ENCODE measurements around the gene KIAA1614.
"Not testable (repeated sequence)": the region's sequence is repeated elsewhere in the genome, so short reads cannot be mapped to it uniquely, and the experiment has no call there.

The KIAA1614 gene

DNA sequence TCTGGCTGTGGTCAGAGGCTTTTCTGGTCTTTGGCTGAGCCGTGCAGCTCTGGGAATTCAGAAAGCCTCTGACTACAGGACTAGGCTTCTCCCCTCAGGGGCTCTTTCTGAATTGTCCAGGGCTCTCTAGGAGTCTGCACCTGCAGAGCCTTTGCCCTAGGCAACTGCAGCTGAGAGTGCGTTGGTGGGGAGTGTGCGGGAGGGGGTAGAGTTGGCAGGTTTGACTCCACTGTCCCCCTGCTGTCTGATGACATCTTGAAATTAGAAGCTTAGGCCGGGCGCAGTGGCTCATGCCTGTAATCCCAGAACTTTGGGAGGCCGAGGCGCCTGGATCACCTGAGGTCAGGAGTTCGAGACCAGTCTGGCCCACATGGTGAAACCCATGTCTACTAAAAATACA, 32.9 kb downstream of the KIAA1614 start:
- no peak for DNase-seq

DNA sequence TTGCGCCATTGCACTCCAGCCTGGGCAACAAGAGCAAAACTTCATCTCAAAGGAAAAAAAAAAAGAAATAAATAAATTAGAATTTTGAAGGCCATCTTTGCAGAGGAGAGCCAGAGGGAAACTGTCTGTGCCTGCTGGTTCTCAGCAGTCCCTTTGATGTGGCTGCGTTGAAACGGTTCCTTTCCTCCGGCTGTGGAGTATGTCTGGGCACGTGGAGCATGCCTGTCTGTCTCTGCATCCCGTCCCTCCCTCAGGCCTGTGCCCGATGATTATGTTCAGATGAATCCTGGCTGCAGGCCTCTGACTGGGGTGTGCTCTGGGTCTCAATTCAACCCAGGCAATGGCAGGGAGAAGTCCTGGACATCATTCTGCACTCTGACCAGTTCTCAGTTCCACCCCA, 33.4 kb downstream of the KIAA1614 start:
- no peak for DNase-seq

DNA sequence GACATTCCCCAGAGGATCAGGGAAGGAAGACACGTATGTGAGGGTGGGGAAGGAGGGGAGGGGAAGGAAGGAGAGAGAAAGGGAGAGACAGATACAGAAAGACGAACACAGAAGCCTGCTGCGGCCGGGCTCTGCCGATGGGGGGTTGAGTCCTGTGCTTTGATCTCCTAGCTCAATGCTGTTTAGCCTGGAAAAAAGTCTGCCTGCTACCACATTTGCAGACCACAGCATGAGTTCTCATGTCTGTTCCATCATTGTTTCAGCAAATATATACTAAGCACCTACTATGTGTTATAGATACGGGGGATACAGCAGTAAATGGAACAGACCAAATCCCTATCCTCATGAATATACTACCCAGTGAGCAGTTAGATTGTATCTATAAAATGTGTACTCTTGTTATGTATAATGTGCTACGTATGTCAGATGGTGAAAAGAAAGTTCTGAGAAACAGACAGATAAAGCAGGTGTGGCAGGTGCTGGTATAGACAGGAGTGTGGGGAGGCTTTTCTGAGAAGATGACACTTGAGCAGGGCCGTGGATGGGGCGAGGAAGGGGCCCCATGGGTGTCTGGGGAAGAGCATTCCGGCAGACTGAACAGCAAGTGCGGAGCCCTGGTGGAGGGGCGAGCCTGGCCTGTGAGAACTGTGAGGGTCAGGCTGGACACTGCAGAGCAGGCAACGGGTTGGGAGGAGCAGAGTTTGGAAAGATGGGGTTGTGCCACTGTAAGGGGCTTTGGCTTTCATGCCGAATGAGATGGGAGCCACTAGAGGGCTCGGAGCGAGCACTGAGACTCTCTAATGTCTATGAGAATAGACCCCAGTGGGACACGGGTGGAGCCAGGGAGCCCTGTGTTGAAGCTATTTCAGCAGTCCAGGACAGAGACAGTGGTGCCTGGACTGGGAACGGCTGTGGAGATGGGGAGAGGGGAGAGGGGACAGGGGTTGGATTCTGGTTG, 34.1 kb downstream of the KIAA1614 start:
- no peak for DNase-seq

DNA sequence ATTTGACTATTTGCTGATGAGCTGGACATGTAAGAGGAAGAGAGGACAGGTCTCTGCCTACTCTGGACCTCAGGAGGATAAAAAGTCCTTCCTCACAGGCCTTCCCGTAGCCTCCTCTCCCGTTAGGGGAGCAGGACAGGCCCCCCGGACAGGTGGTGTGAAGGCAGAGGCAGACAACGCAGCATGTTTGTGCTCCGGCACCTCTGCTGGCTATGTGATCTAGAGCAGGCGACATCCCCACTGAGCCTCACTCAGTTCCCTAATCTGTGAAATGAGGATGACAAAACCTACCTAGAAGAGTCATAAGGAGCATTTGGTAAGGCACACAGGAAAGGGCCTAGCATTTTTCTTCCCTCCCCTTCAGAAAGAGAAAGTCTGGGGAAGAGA, 34.8 kb downstream of the KIAA1614 start:
- no peak for DNase-seq

DNA sequence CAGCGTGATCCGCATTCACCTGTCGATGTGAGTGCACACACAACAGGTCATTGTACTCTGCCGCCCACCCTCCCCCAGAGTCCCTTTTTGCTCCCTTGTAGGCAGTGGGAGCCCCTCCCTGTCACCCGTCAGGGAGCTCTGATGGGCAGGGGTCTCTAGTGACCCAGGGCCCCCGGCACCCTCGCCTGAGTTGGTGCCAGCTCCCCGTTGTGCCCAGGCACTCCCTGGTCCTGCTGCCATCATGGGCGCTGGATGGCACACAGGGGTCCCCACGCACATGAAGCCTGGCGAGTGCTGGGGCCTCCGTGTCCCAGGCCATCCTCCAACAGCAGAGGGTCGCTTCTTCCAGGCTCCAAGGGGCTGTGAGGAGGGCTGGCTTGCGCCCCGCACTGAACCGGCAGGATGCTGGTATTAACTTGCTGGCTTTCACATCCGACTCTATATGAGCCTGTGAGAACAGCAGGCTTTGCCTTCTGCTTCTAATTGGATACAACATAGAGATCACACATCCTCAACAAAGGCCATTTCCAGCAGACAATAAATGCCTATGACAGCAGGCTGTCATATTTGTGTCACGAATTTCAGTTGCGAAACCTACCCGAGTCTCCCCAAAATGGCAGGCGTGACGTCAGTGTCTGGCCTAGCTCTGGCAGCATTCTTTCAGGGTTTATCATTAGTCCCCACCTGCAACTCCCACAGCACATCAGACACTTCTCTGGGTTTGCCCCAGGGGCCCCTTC, 35.4 kb downstream of the KIAA1614 start:
- no peak for DNase-seq

DNA sequence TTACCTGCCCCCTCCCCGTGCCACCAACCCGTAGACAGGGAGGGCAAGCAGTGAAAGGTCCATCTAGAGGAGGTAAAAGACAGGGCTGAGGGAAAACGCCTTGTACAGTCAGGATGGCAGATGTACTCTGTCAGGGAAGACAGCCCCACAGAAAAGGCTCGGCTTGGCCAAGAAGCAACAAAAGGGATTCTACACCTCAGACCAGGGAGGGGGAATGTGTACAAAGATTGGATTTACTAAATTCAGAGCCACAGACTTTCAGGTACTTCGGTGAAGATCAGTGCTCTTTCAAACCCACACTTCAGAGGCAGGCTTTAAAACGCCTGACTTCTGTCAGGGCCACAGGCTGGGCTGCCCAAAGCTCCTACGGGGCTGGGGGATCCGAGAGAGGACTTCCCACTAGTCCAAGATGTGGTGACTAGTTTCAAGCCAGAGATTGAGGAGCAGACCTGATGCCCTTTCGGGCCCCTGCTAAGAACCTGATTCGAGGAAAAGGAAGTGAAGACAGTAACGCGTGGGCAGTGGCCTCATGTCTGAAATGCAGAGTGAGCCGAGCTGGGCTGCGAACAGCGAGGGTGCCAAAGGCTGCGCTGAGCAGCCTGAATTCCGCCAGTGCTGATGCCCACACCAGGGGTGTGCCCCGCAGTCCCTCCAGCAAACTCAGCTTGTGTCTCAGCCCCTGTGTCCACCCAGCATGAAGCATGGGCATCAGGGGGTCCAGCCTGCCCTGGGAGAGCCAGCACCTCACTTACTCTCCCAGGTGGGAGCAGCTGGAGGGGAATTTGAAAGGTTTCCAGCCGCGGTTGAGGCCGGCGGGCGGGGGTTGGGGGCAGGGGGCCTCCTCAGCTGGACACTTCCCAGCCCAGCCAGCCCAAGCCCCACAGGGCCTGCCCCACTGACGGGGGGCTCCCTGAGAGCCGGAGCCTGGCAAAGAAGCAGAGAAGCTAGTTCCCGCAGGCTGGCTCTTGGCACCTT, 36.2 kb downstream of the KIAA1614 start:
- DNase-seq = no peak

DNA sequence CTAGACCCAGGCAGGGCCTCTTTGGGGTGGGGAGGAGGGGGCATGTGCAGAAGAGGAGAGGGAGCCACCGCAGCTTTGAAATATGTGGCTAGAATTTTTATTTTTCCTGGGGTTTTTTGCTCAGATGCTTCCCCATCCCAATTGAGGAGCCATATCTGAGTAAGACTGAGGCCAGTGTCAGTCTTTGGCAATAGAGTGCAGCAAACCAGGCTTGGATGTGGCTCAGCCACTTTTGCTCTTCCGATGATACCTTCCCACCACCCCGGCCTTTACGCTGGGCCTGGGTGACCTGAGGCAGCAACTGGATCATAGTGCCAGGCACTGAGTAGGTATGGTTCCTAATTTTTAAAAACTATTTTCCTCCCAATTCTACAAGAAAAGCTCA, 36.9 kb downstream of the KIAA1614 start:
- no peak for DNase-seq

DNA sequence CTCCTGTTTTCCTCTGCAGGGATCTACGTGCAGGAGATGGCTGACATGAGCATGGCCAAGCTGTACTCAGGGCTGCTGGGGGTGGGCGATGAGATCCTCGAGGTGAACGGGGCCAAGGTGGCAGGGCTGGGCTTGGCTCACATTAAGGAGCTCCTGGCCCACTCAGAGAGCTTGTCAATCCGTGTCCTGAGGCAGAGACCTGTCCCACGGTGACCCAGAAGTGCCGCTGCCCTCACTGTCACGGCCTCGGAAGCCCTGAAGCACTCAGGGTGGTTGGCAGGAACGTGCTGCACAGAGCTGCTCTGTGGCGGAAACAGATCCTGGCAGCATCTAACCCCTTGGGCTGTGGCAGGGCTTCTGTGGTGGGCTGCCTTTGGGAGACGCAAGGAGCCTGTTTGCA, 37.6 kb downstream of the KIAA1614 start:
- no peak for DNase-seq

DNA sequence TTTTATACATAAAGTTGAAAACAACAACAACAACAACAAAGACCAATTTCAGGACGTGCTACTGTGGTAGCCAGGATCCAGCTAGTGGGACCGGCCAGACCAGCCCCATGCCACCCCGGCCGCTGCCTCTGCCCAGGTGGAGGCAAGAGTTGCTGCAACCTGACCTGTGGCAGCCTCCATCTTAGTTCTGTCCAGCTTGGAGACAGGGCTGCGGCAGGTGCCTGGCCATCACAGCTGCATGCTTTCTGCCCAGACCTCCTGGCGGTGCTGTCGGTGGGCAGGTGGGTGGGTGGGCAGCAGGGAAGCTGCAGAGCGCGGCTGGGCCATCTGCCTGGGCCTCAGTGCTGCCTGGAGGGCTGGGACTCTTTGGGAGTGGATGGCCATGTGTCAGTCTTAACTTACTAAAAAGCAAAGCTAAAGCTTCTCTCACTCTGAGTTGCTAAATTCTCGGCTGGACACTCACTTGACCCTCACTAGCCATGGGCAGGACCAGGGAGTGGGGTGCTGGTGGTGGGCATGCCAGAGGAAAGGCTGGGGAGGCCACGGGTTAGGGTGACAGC, 38.6 kb downstream of the KIAA1614 start:
- DNase-seq = no peak

DNA sequence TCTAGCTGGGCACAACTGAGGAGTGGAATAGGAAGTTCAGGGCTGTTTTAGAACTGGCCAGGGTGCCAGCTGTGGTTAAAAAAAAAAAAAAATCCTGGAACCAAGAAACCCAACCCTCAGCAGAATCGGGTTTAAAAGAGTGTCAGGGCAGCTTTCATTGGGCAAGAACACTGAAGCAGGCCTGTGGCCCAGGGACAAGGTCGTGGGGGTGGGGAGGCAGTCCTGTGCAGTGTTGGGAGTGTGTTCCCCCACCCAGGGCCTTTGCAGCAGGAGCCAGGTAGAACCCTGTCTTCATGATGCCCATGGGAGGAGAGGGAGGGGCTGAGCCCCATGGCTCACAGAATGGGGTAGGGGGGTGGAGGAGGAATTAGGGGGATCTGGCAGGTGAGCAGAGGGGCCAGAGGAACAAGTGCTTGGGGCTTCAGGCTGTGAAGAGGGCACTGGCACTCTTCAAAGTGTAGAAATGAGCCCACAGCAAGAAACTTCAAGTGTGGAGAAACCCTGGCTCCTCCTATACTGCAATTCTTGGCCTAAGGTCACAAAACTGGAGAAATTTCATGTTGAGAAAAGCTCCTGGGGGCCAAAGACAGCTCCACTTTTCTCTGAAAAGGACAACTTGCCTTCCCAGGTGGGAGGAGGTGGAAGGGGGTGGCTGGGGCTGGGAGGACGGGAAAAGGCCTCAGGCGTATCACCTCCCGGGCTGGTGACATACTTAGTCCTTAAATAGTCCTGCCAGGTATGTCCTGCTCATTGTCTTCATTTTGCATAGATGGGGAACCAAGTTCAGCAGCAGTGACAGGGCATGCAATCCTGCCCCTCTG, 39.3 kb downstream of the KIAA1614 start:
- DNase-seq = no peak

DNA sequence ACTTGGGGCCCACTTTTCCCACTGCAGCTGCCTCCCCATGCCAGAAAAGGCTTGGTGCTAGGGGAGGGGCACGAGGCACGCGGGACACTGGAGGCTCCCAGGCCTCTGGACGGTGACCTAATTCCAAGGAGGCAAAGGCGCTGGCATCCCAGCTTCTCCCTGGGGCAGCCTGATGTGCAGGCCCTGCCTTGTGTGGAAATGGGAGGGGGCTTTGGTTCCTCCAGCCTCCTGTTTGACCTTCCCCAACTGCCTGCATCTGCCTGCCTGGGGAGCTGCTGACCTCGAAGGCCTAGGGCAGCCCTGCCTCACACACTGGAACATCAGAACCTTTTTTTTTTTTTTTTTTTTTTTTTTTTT, 39.9 kb downstream of the KIAA1614 start:
- DNase-seq = no peak

DNA sequence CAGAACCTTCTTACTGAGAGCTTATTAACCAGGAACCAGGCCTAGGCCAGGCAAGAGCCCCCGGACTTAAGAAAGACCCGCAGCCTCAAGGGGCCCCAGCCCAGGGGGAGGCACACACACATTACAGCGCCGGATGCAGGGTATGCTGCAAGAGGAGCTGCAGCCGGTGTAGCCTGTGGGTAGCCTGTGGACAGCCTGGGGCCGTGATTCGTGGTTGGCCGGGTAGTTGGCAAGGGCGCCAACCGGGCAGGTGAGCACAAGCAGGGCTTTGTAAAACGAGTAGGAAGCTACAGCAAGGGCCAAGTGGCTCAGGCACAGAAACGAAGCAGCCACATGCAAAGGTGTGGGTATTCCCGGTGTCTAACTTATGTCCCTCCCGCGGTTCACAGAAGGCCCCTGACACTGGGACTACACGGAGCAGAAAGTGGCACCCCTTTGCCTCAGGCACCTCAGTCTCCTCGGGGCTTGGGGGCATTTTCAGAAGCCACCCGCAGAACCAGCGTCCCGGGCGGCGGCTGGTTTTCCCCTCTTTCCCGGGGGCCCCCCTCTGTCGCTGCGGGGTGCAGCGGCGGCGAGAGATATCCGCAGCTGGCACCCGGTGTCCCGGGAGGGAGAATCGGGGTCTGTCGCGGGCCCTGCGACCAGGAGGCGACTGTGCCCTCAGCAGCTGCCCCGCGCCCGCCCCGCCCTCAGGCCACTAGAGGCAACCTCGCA, 40.8 kb downstream of the KIAA1614 start:
- peak; percentile 40 for DNase-seq

DNA sequence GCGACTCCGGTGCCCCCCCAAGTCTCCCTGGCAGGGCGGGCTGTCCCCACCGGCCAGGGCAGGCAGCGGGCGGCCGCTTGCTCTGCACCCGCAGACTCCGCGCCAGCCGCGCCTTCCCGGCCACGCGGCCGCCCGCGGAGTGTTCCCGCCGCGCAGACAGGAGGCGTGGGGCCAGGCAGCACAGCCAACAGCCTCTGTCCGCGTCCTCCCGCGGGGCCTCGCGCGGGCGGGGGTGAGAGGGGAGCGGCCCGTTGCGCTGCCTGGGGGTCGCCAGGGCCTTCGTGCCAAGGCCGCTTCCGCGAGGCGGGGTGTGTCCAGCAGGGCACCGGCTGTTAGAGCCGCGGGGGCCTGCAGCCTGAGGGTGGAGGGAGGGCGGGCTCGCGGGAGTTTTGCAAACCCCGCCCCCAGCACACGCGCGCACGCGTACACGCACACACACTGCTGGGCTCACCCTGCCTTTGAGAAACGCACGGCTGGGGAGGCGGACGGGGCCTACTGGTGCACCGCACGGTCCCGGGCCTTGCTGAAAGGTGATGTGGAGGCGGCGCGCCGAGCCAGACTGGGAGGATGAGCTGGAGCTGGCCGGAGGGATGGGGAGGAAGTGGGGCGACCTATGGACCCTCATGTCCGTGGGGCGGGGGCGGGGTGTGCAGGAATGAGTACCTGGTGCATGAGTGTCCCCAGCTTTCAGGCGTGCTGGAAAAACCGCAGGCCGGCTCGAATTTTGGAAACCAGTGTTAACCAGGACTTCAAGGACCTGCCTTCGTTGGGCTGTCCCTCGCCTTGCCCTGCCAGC, 41.5 kb downstream of the KIAA1614 start:
- DNase-seq = peak; percentile 77

DNA sequence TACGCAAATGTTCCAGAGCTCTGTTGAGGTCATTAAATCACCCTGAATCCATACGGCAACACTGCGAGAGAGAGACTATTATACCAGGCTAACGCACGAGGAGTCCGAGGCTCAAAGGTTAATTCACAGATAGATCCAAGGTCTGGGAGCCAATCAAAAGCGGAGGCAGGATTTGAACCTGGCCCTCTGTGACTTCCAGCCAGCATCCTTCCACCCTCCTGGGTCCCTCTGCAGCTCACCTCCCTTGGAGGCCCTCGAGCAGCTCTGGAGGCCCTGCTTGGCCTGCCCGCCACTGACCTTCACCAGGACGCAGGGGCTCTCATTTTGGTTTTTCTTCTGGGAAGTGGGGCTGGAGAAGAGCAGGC, 42.1 kb downstream of the KIAA1614 start:
- DNase-seq = no peak

DNA sequence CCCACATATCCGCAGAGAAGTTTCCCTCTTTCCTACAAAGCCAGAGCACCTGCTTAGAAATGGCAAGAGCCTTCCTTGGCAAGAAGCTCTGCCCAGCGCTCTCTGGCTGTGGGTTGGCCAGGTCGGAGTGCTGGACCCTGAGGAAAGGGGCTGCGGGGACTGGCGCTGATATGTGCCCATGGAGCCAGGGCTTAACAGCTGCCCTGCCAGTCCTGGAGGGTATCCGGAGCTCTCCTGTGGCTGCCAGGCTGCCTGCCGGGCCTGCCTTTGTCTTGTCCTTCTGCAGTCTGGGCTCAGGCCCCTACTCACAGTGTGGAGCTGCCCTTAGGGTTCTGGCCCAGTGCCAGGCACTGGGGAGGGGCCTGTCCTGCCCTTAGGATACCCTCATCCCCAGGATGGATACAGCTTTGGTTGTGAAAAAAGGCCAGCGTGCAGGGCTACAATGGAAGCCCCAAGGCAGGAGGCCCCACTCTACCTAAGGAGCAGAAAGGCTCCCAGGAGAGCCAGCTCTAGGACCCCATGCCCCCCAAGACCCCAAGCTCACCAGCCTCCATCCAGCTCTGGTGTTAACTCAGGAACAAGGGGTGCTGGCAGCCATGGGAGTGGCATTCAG, 43.4 kb downstream of the KIAA1614 start:
- DNase-seq = no peak

DNA sequence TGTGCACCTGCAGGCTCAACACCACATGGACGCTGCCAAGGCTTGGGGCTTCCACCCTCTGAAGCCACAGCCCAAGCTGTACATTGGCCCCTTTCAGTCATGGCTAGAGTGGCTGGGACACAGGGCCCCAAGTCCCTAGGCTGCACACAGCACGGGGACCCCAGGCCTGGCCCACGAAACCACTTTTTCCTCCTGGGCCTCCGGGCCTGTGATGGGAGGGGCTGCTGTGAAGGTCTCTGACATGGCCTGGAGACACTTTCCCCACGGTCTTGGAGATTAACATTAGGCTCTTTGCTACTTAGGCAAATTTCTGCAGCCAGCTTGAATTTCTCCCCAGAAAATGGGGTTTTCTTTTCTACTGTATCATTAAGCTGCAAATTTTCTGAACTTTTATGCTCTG, 46.9 kb downstream of the KIAA1614 start:
- DNase-seq = not testable (repeated sequence)

DNA sequence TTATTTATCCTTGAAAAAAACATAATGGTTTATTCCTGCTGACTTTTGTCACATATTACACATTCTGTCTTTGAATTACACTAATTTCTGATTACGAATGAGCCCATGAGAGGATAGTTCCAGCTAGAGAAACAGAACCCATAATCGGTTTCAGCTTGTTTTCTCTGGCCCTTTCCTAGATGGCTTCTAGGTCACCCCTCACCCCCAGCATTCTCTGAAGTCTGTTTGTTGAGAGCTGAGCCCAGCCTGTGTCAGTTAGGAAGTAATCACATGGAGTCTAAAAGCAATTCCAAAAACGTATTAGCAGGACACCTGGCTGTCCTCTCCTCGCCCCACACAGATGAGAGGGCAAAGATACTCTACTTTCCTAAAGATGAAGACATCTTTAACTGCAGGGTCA, 48.9 kb downstream of the KIAA1614 start:
- DNase-seq = no peak

DNA sequence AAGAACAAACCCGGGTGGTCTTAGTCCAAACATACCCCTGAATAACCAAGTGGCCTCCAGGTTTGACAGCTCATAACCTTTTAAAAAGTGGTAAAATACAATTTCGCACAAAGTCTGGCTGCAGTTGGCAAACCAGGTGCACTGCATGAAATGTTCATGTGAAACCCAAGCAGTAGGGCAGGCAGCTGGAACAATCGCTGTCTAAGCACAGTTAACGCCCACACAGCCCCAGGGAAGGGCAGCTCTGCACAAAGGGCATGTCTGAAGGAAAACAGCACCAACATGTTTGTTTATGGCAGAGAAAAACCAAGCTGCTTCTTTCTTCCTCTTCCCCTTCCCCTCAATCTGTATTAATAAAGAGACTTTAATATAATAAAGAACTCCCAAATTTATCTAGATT, 49.5 kb downstream of the KIAA1614 start:
- DNase-seq = no peak

DNA sequence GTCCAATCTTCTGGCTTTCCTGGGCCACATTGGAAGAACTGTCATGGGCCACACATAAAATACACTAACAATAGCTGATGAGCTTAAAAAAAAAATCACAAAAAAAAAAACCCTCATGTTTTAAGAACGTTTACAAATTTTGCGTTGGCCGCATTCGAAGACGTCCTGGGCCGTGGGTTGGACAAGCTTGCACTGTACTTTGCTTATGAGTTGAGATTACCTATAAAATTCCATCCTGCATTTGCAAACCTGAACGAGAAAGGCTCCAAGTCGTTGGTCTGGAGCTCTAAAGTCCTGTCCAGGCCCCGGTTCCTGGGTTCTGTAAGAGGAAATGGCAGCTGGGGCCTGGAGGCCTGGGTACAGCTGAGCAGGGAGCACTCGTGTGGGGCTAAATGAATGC, 51.4 kb downstream of the KIAA1614 start:
- no peak for DNase-seq

DNA sequence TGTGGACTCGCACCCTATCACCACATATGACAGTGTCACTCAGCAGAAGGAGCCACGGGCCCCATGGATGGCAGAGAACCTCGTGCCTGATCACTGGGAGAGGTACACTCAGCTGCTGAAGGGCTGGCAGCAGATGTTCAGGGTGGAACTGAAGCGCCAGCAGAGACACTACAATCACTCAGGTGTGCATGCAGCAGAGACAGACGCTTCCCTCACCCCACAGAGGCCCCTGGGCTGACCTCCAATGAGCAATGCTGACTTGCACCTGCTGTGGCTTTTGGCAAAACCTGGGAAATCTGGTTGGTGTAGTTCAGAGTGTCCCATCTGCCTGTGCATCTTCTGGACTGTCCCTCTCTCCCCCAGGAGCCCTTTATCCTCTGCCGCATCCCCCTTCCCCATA, 51.9 kb downstream of the KIAA1614 start:
- DNase-seq = no peak

Data from stimulated activated CD8-positive, alpha-beta memory T cell treated with anti-CD3 and anti-CD28 coated beads, Interleukin-4, amount 100 ng/mL, for 48 hours (primary cell).